ENCODE data around the gene DUS1L. TPM values are rescaled to one million over a fixed set of nuclear protein-coding genes. Genes with fewer than 3 reads are reported as not detected.

DUS1L gene
- total RNA-seq, 2 donors from 2014 or later, result 77.3 to 88.9 TPM

GRCh38 chr17:82100502-82101298 is 35.1 kb upstream of the DUS1L start:
- no peak for TF ChIP-seq CTCF (IDR thresholded peaks at IDR 0.05)
- DNase-seq (ENCODE audit: low spot score) (no peak), ATAC-seq (ENCODE audit: insufficient number of reproducible peaks, low FRiP score, low read depth) (no peak)
- Histone ChIP-seq H3K27me3 (replicated peaks; ENCODE audit: insufficient read depth) (no peaks in the 10 kb centered on the region), H3K9me3 (no peaks in the 10 kb centered on the region), H3K27ac (no peak overlapping the region), H3K36me3 (no peaks in the 10 kb centered on the region), H3K4me3 (no peak overlapping the region), H3K4me1 (ENCODE audit: control insufficient read depth in 1 of 2, low read depth in 2 of 2) (peaks cover 19 to 36% of the 10 kb centered on the region in 2 donors)

- peaks cover 19 to 34% of the 10 kb centered on the region in 2 donors for H3K4me1 ChIP-seq (ENCODE audit: control insufficient read depth in 1 of 2, low read depth in 2 of 2)
- no peak for DNase-seq (ENCODE audit: low spot score)
Measured at GRCh38 chr17:82098939-82099763, 33.5 kb upstream of the DUS1L start.

GRCh38 chr17:82098169-82098938 is 32.8 kb upstream of the DUS1L start, which contains the start of gene FASN:
FASN (minus strand) TSS chr17:82098236; CDS start chr17:82096445, 1,791 bp downstream.
- DNase-seq (ENCODE audit: low spot score), result peak; percentile 79
- TF ChIP-seq CTCF (IDR thresholded peaks at IDR 0.05), result peak; percentile 17
- H3K4me1 ChIP-seq (ENCODE audit: control insufficient read depth in 1 of 2, low read depth in 2 of 2), result peaks cover 19 to 29% of the 10 kb centered on the region in 2 donors

More at GRCh38 chr17:82098939-82099763, 33.5 kb upstream of the DUS1L start:
- peaks cover 12% of the 10 kb centered on the region for H3K36me3 ChIP-seq
- H3K9me3 ChIP-seq, result no peaks in the 10 kb centered on the region
- H3K4me3 ChIP-seq, result peak overlapping the region; percentile 80
- no peaks in the 10 kb centered on the region for H3K27me3 ChIP-seq (replicated peaks; ENCODE audit: insufficient read depth)
- TF ChIP-seq CTCF (IDR thresholded peaks at IDR 0.05), result no peak
- peak overlapping the region; percentile 88 to 92 for H3K27ac ChIP-seq
- ATAC-seq (ENCODE audit: insufficient number of reproducible peaks, low FRiP score, low read depth), result peak; percentile 9

GRCh38 chr17:82097919-82098168 is 32.2 kb upstream of the DUS1L start:
- ATAC-seq (ENCODE audit: insufficient number of reproducible peaks, low FRiP score, low read depth), result no peak
- Histone ChIP-seq H3K4me1 (ENCODE audit: control insufficient read depth in 1 of 2, low read depth in 2 of 2) (peaks cover 19 to 29% of the 10 kb centered on the region in 2 donors), H3K9me3 (no peaks in the 10 kb centered on the region), H3K27ac (peak overlapping the region; percentile 86 to 92), H3K36me3 (peaks cover 20% of the 10 kb centered on the region), H3K4me3 (peak overlapping the region; percentile 80), H3K27me3 (replicated peaks; ENCODE audit: insufficient read depth) (no peaks in the 10 kb centered on the region)
- no peak for DNase-seq (ENCODE audit: low spot score)
- TF ChIP-seq CTCF (IDR thresholded peaks at IDR 0.05), result no peak

More at GRCh38 chr17:82098169-82098938, 32.8 kb upstream of the DUS1L start, which contains the start of gene FASN:
- Histone ChIP-seq H3K4me3 (peak within 1 kb of the TSS; percentile 80), H3K9me3 (no peaks in the 10 kb centered on the region), H3K36me3 (peaks cover 16% of the 10 kb centered on the region), H3K27me3 (replicated peaks; ENCODE audit: insufficient read depth) (no peaks in the 10 kb centered on the region), H3K27ac (peak within 1 kb of the TSS; percentile 88 to 92)
- peak; percentile 72 for ATAC-seq (ENCODE audit: insufficient number of reproducible peaks, low FRiP score, low read depth)
